Mammary epithelial cell (primary cell): ENCODE data around the gene SMIM32.

Experiments used
- EZH2 ChIP-seq: IDR thresholded peaks from 2 replicates; pipeline ENCODE4 v1.6.1; 2012; ENCODE audit warnings: low read length, inconsistent platforms, borderline replicate concordance
- TF ChIP-seq, protein P1 (sequence below), 2 donors: IDR thresholded peaks in 1 of 2; conservative IDR thresholded peaks in 1 of 2; 2 replicates each; pipeline ENCODE4 v1.5.1; 2011 to 2012; ENCODE audit warnings: inconsistent platforms in 2 of 2, low read length in 2 of 2, mild to moderate bottlenecking in 2 of 2, control low read depth in 1 of 2, low read depth in 1 of 2; ENCODE audit not compliant: insufficient read depth in 1 of 2; ENCODE audit errors: extremely low read depth in 1 of 2

DNA sequence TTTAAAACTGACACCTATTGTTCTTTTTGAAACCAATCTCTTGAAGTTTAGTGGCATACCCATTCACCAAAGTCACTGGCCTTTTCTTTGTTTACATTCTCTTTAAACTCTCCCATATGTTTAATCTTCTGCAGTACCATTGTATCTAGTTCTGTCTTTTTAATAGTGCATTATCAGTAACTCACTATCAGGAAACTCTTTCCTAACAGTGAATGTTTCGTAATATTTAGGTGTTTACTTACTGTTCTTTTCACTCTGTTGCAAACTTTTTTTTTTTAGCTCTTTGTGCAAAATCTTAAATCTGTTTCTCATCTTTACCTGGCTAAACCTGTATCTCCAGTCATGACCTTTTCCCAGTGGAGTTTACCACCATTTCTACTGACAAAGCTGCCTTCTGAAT lies 43.1 kb downstream of the SMIM32 start:
- TF ChIP-seq, protein P1, sequence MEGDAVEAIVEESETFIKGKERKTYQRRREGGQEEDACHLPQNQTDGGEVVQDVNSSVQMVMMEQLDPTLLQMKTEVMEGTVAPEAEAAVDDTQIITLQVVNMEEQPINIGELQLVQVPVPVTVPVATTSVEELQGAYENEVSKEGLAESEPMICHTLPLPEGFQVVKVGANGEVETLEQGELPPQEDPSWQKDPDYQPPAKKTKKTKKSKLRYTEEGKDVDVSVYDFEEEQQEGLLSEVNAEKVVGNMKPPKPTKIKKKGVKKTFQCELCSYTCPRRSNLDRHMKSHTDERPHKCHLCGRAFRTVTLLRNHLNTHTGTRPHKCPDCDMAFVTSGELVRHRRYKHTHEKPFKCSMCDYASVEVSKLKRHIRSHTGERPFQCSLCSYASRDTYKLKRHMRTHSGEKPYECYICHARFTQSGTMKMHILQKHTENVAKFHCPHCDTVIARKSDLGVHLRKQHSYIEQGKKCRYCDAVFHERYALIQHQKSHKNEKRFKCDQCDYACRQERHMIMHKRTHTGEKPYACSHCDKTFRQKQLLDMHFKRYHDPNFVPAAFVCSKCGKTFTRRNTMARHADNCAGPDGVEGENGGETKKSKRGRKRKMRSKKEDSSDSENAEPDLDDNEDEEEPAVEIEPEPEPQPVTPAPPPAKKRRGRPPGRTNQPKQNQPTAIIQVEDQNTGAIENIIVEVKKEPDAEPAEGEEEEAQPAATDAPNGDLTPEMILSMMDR (conservative IDR thresholded peaks at IDR 0.05 in 1 of 2, IDR thresholded peaks at IDR 0.05 in 1 of 2; ENCODE audit: extremely low read depth in 1 of 2, insufficient read depth in 1 of 2, low read depth in 1 of 2, low read length in 2 of 2): no peak
- no peak for TF ChIP-seq EZH2
